ENCODE results near the gene DIRAS2.

Gene DIRAS2

DNA sequence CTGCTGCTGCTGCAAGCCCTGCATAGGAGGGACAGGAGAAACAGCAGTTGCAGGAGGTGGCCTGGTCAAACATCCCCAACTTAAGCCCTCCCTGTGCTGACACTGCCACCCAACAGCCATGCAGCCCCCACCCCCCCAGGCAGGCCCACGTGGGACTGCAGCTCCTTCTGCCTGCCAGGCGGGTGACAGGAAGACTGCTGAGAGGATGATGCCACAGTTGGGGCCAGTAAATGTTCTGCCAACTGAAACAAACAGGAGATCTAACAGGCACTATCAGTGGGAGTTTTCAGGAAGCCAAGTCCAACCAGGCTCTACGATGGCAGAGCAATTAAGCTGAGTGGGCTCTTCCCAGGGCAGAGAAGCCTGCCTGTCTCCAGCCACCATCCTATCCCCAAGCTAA is 31.1 kb downstream of the DIRAS2 start:
- DNase-seq: no peak

DNA sequence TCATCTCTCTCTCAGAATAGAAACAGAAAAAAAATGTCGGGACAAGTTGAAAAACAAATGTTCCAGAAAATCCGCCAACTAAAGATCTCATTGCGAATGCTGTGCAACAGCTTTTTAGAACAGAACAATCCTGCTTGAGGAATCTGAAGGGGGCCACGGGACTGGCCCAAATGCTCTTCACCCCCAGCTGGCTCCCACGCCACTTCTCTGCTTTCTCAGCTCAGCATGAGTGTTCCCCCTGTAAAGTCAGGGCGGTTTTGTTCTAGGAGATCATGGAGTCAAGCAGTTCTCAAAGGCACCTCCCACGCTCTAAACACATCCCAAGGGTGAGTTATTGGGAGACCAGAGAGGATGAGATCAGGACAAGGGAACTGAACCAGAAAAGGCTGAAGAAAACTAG is 31.5 kb downstream of the DIRAS2 start:
- no peak for DNase-seq

DNA sequence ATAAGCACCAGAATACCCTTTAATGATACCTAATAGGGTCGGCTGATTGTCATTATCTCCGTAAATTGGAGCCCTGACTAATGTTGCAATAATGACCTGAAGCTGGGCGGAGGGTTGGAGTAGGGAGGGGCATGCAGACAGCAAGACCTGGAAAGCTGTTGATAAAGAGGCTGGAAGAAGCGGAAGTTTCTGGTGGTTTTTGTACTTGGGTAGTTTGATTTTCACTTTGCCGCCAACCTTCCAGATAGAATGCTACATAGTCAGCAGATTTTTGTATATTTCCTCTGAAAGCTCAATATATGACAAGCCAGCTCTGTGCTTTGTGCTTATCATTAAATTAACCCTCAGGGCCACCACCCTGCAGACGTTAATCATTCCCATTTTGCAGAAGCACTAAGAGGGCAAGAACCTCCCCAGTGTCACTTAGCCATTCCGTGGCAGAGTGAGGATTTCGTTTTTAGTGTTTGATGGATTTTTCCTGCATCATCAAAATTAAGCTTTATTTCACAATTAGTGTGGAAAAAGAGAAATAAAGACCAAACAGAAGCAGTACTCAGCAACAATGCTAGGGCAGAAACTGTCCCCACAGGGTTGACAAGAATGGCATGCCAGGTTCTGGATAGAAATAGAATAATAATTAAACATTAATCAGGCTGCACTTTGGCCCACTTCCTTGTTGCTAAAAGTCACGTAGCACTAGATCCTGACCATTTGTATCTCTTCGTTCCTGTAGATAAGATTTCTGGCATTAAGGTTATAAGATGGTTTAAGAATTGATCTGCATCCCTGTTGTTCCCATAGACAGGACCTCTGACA is 34.7 kb downstream of the DIRAS2 start:
- DNase-seq: no peak

DNA sequence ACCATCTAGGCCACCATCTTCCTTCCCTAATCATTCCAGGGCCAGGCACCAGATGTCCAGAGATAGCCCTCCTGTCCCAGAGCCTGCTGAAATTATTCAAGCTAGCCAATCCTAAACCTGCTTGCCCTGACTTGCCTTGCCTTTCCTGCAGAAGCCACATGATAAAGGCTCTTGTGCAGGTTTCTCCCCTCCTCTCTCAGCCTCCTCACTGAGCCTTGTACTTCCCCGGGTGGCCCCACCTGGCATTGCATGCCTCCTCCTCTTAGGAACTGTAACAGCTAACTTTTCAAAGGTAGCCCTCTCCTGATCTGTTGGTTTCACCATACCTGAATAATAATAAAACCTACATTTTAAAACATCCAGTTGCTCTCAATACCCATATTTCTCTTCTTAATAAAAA is 42.6 kb downstream of the DIRAS2 start:
- DNase-seq: no peak

DNA sequence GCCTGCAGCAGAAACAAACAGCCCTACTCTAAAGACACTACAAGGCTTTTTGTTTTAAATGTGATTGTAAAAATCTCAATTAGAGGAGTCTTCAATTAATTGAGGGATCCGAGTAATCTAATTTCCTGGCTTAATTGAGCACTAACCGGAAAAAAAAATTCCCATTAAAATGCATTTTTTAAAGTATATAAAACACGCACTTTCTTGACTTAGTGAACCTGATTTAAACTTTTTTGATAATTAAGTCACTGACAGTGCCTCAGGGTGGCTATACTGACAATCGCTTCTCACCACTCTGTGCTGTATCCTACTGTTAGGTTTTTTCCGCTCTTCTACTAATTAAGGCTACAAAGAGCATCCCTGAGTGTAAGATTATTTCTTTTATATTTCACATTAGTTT is 44.4 kb downstream of the DIRAS2 start:
- DNase-seq: no peak

DNA sequence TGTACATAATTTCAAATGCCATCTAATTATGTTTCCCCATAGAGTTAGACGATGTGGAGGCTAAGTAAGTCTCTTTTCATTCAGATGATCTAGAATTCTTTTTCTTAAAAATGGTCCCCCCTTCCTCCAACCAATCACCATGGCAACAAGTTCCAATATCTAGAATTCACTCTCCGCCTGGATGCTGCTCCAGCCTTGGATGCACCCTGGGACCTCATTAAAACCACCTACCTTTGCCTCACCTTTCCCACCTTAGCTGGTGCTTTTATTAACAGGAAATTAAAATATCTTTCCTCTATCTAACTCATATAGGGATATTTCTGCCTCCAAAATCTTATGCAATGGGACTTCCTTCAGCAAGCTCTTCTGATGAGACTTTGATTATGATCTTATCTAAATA is 49.0 kb downstream of the DIRAS2 start:
- no peak for DNase-seq

DNA sequence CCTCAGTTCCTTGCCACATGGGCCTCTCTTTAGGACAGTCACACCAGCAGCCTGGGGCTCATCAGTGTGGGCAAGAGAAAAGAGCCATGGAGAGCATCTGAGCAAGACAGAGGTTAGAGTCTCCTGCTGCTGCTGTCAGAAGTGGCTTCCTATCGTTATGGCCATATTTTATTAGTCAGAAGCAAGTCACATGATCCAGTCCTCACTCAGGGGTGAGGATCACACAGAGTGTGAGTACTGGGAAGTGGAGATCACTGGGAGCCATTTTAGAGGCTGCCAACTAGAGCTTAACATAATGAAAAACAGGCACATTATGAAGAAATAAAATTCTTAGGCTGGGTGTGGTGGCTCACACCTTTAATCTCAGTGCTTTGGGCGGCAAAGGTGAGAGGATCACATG is 62.0 kb downstream of the DIRAS2 start:
- no peak for DNase-seq

DNA sequence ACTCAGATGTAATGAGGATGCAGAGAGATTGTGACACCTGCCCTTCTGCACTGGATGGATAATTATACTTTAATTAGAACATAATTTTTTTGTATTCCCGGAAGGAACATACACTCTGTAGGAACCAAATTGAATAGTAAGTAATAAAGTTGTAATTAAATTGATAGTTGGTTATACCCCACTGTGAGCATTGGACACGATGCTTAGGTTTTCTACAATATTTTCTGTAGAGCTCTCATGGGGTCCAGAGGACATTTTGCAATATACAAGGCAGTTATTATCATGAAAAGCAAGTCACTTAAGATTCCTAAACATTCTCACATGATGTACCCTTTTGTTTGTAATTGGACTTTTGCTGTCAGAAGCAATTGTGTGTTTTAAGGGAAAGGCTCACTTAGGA is 63.4 kb downstream of the DIRAS2 start:
- no peak for DNase-seq

DNA sequence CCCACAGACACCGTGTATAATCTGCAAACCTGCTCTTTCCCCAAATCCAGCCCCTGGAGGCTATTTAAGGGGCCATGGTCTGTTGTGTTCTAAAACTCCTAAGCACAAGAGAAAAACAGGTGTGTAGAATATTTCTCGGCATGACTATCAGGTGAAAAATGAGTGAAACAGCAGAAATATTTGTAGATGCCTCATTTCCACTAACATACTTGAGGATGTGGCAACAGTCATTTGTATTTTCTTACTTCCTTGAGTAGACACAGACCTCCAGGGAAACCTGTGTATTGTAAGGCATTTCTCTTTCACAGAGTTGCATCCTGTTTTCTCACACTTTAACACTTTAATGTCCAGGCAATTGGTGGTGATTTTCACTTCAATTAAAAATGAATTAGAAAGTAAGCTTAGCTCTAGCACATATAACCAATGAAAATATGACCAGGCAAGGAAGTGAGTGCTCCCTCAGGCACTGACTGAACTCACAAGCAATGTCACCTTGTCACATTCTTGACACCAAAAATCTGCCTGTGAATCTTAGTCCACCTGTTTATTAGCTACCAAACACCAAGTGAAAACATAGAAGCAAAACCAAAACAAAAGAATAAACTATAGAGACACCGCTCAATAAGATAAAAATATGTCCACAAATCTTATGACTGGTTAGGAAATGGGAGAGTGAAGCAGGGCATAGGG is 64.4 kb downstream of the DIRAS2 start:
- no peak for DNase-seq

DNA sequence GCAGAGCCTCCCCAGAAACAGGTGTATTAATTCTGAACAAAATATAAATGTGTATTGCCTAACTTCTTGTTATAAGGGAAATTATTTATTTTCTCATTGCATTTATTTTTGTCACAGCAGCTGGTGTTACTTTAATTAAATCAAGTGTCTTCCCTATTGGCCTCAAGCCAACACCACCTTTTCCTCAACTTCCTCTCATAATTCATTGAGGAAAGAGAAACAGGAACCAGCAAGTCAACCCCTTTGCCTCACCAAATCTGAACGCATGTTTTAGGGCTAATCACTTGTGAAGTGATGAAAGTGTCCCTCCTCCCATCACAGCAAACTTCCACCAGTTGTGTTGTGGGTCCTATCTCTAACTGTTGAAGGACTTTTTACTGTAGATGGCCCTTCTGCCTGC is 73.1 kb downstream of the DIRAS2 start:
- DNase-seq: no peak

DNA sequence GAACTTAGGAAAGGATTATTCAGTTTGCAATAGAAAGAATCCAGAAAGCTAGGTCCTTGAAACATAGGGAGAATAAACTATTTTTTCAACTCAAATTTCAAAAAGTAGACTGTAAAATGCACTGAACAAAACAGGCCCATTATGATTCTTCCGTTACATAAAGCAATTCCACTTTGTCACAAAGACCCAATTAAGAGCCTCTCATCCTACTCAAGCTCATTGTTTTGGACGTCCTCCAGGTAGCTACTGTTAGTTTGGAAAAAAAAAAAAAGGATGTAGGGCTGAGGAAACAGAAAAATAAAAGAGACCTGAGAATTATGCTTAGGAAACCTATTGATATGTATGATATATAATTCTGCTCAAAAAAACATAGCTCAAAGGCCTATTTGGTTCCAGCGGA is 74.0 kb downstream of the DIRAS2 start:
- DNase-seq: no peak

DNA sequence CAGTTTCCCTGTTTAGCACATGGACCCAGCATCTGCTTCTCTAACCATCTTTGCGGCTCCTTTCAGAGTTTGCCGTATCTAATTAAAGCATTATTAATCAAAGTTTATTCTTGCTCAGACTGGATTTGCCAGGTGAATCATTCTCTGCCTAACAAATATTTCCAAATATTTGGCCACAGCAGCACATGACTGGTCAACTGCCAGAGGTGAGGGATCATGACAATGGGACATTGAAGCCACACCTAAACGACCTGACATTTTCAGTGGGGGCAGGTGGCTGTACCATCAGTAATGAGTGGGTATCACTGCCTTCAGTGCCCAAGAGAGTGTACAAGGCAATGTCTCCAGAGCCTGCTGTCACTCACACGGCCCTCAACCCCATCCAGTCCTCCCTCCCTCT is 80.4 kb downstream of the DIRAS2 start:
- no peak for DNase-seq

All from activated CD4-positive, alpha-beta T cell treated with anti-CD3 and anti-CD28 coated beads, Interleukin-2, Interleukin-6, amounts not matched to agents 100 ng/mL and 50 ng/mL, durations not matched to agents 16 hours and 8 hours (primary cell).